Motor neuron (in vitro differentiated cells): Measurements from ENCODE around the gene NELFE. TPM values are rescaled to one million over a fixed set of nuclear protein-coding genes. Genes with fewer than 3 reads are reported as not detected.
"Not testable (repeated sequence)": the region's sequence is repeated elsewhere in the genome, so short reads cannot be mapped to it uniquely, and the experiment has no call there.

Source experiments
- ATAC-seq, 8 experiments: fragments of 200-7000 bp; cut with Tn5 transposase; replicated peaks in 6 of 8; 2 replicates each; pipeline ENCODE4 v1.8.0; 2021; ENCODE audit warnings: mild to moderate bottlenecking in 8 of 8, moderate library complexity in 8 of 8
- H3K27ac ChIP-seq, 2 donors: fragments of 250-450 bp; sonication (Bioruptor Pico); 2 replicates each; pipeline ENCODE4 v1.9.0; 2021; ENCODE audit warnings: antibody characterized with exemption in 2 of 2, mild to moderate bottlenecking in 2 of 2, moderate library complexity in 1 of 2
- H3K4me1 ChIP-seq, 2 donors: fragments of 250-450 bp; sonication (Bioruptor Pico); replicated peaks in 1 of 2; 2 replicates each; pipeline ENCODE4 v1.6.1; 2021; ENCODE audit warnings: antibody characterized with exemption in 2 of 2, mild to moderate bottlenecking in 2 of 2, moderate library complexity in 1 of 2
- H3K4me3 ChIP-seq, 5 donors: fragments of 250-450 bp; sonication (Bioruptor Pico); 2 replicates each; pipeline ENCODE4 v1.9.0; 2021; ENCODE audit warnings: antibody characterized with exemption in 5 of 5, mild to moderate bottlenecking in 5 of 5, moderate library complexity in 4 of 5
- WGBS, 10 experiments: fragments of 450-650 bp; shearing (Covaris generic); methylation state at CpG; one replicate each; pipeline ENCODE4 v1.0.0; 2022; 5-methylcytosine and 5-hydroxymethylcytosine counted together
- in situ Hi-C, 9 experiments: fragments of 400-800 bp; cut with MboI; loops; one replicate each; pipeline ENCODE4 v1.15.0; 2021; ENCODE audit warnings: low sequenced_read_pairs in 9 of 9, low pct_unique_long_range_greater_than_20kb in 2 of 9; ENCODE audit not compliant: unreplicated experiment in 9 of 9
- total RNA-seq, 8 experiments: library from RNA; unstranded; fragments of 300-600 nt; gene quantifications; 2 replicates each; pipeline versions ENCODE4 v1.2.3 to v1.2.4, GENCODE V29; 2022

NELFE gene, protein sequence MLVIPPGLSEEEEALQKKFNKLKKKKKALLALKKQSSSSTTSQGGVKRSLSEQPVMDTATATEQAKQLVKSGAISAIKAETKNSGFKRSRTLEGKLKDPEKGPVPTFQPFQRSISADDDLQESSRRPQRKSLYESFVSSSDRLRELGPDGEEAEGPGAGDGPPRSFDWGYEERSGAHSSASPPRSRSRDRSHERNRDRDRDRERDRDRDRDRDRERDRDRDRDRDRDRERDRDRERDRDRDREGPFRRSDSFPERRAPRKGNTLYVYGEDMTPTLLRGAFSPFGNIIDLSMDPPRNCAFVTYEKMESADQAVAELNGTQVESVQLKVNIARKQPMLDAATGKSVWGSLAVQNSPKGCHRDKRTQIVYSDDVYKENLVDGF
- 10 to 100 TPM; 50.3 to 91.1 (median 72.3) TPM for total RNA-seq

DNA sequence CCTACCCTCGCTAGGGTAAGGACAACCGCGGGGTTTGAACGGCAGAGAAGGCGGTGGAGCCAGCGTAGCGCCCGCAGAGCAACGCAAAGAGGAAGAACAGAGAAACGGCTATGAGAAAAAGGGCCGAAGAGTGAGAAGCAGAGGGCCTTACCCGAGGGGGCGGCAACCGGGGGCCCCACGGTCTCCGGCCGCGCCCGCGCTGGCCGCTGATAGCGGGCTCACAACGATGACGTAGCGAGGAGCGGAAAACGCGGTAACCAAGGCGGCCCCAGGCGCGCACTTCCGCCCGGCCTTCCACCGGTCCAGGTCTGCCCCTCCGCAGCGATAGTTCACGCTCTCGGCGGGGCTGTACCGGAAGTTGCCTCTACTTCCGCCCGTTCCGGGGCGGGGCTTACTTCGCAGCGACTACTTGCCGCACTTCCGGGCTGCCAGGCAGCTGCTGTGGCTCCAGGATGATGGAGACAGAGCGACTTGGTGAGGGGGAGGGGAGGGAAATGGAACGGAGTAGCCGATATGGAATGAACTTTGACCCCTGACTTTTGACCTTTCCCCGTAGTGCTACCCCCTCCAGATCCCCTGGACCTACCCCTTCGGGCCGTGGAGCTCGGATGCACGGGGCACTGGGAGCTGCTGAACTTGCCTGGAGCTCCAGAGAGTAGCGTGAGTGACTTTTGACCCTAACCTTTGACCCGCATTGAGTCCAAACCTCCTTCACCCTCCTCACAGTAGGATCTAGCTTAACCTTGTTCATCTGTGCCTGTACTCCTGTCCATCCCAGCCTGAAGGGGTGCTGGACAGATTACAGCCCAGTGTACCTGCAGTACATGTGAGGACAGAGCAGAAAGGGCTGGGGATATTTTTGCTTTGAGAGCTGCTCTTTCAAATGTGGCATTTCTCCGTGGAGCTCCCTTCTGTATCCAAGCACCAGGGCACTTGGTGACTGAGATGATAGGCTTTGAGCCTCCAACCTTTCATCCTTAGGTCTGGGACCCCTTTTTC lies at the start of gene NELFE, which contains the start of gene SKIC2:
Gene NELFE, minus strand, starts transcription at position 231 of the 999 bp plus-strand sequence. CDS start 525 bp downstream, outside the sequence.
Gene SKIC2, plus strand, starts transcription at position 435 of the 999 bp plus-strand sequence. Its CDS starts 18 bp downstream, at position 453.
- Histone ChIP-seq H3K4me1 (peaks cover 13 to 16% of the 10 kb centered on the region in 2 donors), H3K4me3 (peak within 1 kb of the TSS; percentile 76 to 98 (median 83)), H3K27ac (peak within 1 kb of the TSS; percentile 82 to 95)
- peak; percentile 96 to 100 (median 98) for ATAC-seq
- in situ Hi-C loops = loop anchor here in 1 of 9 experiments (25.0 kb wide), 1 partner anchor 272 kb away; the partner anchor contains the start of gene LY6G5C
- 0 to 4% (median 0%) methylated on average over 6 to 30 of the region's 59 CpGs; no CpG with 5 or more reads in 5 of the 10 experiments for WGBS, 10 experiments

GRCh38 chr6:32008037-32008436 lies 49.3 kb upstream of the NELFE start:
- H3K4me1 ChIP-seq, ATAC-seq, H3K4me3 ChIP-seq, H3K27ac ChIP-seq, in situ Hi-C loops: not testable (repeated sequence)
- no CpG with 5 or more reads among the region's 24 CpGs for WGBS, 10 experiments

- H3K4me1 ChIP-seq, in situ Hi-C loops, H3K27ac ChIP-seq, H3K4me3 ChIP-seq: not testable (repeated sequence)
- ATAC-seq = peak; percentile 11 to 49 (median 21)
- WGBS, 10 experiments = 80 to 90% methylated on average over 2 of the region's 12 CpGs; no CpG with 5 or more reads in 8 of the 10 experiments
These were observed 48.3 kb upstream of the NELFE start for GRCh38 chr6:32007086-32007485.

- 70% methylated on average over 2 of the region's 8 CpGs; no CpG with 5 or more reads in 9 of the 10 experiments for WGBS, 10 experiments
These were observed 47.3 kb upstream of the NELFE start for GRCh38 chr6:32005991-32006529.

DNA sequence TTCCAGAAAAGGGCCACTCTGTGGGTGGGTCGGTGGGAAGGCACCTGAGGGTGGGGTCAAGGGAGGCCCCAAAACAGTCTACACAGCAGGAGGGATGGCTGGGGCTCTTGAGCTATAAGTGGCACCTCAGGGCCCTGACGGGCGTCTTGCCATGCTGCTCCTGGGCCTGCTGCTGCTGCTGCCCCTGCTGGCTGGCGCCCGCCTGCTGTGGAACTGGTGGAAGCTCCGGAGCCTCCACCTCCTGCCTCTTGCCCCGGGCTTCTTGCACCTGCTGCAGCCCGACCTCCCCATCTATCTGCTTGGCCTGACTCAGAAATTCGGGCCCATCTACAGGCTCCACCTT lies 46.7 kb upstream of the NELFE start:
- ATAC-seq, H3K4me1 ChIP-seq, in situ Hi-C loops, H3K4me3 ChIP-seq, H3K27ac ChIP-seq: not testable (repeated sequence)
- WGBS, 10 experiments = no CpG with 5 or more reads among the region's 9 CpGs

More at GRCh38 chr6:32005991-32006529, 47.3 kb upstream of the NELFE start:
- H3K4me3 ChIP-seq, H3K4me1 ChIP-seq, ATAC-seq, H3K27ac ChIP-seq, in situ Hi-C loops: not testable (repeated sequence)

DNA sequence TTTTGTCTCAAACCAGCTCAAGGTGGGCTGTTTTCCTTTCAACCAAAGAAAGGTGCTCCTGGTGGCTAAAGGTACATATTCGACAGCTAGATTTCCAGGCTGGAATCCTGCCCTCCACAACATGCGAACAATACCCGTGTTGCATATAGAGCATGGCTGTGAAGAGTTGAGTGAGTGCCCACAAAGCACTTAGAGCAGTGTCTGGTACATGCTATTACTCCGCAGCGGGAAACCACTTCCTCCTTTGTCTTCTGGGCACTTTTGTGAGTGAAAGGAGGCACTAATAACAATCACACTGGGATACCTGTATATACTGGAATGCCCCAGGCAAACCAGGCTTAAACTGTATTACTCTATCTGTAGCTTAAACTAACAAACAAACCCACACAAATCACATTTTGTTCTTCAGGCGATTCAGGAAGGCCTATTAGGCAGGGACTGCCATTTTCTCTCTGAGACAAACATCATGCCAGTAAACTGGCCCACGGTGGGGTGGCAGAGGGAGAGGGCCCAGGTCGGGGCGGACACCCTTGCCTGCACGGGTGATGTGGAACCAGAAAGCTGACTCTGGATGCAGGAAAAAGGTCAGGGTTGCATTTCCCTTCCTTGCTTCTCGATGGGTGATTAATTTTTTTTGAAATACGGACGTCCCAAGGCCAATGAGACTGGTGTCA lies 46.2 kb upstream of the NELFE start:
- in situ Hi-C loops, H3K4me3 ChIP-seq, ATAC-seq, H3K27ac ChIP-seq, H3K4me1 ChIP-seq: not testable (repeated sequence)
- WGBS, 10 experiments = no CpG with 5 or more reads among the region's 13 CpGs

- H3K4me3 ChIP-seq, in situ Hi-C loops, H3K27ac ChIP-seq, ATAC-seq, H3K4me1 ChIP-seq: not testable (repeated sequence)
- WGBS, 10 experiments = 94% methylated on average over 3 of the region's 4 CpGs; no CpG with 5 or more reads in 9 of the 10 experiments
These were observed 45.6 kb upstream of the NELFE start for GRCh38 chr6:32004393-32004792.

DNA sequence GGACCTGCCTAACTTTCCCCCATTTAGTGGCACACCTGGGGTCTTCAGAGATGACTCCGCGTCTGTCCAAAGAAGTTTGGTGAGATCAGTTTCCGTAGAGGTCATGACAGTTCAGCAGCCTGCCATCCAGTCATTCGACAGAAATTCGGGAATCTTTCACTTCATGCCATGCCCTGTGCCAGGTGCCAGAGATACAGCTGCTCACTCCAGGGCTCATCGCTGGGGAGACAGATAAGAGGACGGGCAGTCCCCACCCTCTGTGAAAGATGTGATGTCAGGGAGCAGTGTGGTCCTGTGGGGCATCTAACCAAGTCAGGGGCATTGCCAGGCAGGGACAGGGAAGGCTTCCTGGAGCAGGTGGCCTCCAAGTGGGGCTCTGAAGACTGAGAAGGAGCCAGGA lies 44.5 kb upstream of the NELFE start:
- ATAC-seq, H3K4me3 ChIP-seq, in situ Hi-C loops, H3K4me1 ChIP-seq, H3K27ac ChIP-seq: not testable (repeated sequence)
- no CpG with 5 or more reads among the region's 7 CpGs for WGBS, 10 experiments

DNA sequence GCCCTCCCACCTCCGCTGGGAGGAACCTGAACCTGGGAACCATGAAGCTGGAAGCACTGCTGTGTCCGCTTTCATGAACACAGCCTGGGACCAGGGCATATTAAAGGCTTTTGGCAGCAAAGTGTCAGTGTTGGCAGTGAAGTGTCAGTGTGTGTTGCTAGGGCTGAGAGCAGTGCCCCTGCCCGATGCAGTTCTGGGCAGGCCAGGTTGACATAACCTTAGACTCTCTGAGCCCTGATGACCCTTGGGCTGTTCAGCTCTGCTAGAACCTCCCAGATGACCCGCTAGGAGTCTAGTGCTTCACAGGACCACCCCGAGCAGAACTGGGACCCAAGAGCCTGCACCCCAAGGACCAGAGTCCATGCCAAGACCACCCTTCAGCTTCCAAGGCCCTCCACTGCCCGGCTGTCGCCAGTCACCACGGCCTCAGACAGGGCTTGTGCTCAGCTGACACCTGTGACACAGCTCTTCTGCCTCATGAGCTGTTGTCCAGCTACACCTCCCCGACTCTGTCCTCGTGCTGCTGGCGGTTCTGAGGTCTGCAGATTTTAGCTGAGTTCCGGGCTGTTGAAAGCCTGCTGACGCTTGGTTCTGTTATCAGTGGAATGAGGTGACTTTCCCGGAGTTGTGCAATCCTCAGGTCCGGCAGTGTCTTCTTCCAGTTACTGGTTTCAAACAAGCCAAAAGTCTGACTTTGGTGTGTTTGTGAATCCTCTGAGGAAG lies 43.9 kb upstream of the NELFE start:
- H3K4me3 ChIP-seq, H3K27ac ChIP-seq, in situ Hi-C loops, H3K4me1 ChIP-seq: not testable (repeated sequence)
- WGBS, 10 experiments = no CpG with 5 or more reads among the region's 15 CpGs
- ATAC-seq = peak in 2 of 8 experiments; percentile 7 to 11

DNA sequence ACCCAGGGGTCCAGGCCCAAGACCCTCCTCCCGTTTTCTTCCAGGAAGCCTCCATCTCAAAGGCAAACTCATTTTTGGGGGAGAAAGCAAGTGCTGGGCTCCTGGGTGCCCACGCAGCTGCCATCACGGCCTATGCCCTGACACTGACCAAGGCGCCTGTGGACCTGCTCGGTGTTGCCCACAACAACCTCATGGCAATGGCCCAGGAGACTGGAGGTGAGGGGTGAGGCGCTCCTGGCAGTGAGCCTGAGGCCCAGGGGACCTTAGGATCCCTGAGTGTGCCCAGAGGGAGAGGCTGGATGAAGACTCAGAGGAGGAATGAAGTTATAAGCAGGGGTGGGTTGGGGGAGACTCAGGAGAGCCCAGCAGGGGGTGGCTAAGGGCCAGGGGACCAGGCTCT lies 37.6 kb upstream of the NELFE start:
- in situ Hi-C loops, H3K4me1 ChIP-seq, H3K27ac ChIP-seq, ATAC-seq, H3K4me3 ChIP-seq: not testable (repeated sequence)
- no CpG with 5 or more reads among the region's 6 CpGs for WGBS, 10 experiments

GRCh38 chr6:31994421-31994820 lies 35.6 kb upstream of the NELFE start:
- H3K27ac ChIP-seq, H3K4me3 ChIP-seq, ATAC-seq, in situ Hi-C loops, H3K4me1 ChIP-seq: not testable (repeated sequence)
- no CpG with 5 or more reads among the region's 14 CpGs for WGBS, 10 experiments

DNA sequence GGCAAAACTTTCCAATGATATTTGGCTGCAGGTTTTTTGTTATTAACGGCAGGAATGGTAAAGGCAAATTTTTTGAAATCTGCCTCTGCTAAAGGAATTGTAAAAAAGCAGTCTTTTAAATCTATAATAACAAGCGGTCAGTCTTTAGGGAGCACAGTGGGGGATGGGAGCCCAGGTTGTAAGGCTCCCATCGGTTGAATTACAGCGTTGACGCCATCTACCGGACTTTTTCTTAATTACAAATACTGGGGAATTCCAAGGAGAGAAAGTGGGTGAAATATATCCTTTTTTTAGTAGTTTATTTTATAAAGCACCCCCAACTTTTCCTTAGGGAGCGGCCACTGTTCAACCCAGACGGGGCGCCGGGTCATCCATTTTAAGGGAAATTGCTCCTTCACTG lies 30.6 kb upstream of the NELFE start:
- H3K4me1 ChIP-seq, in situ Hi-C loops, H3K27ac ChIP-seq, H3K4me3 ChIP-seq: not testable (repeated sequence)
- peak in 2 of 8 experiments; percentile 33 to 72 for ATAC-seq
- no CpG with 5 or more reads among the region's 10 CpGs for WGBS, 10 experiments
